Measurements from ENCODE around the gene DPP8. TPM values are rescaled to one million over a fixed set of nuclear protein-coding genes. Genes with fewer than 3 reads are reported as not detected.

DPP8 gene
- total RNA-seq, 2 donors from 2014 or later = 32.7 to 39.6 TPM

- no peak for DNase-seq (ENCODE audit: low spot score)
- TF ChIP-seq POLR2AphosphoS5 (IDR thresholded peaks at IDR 0.05) (no peak), POLR2A (IDR thresholded peaks at IDR 0.05) (no peak)
- TF ChIP-seq, protein P1, sequence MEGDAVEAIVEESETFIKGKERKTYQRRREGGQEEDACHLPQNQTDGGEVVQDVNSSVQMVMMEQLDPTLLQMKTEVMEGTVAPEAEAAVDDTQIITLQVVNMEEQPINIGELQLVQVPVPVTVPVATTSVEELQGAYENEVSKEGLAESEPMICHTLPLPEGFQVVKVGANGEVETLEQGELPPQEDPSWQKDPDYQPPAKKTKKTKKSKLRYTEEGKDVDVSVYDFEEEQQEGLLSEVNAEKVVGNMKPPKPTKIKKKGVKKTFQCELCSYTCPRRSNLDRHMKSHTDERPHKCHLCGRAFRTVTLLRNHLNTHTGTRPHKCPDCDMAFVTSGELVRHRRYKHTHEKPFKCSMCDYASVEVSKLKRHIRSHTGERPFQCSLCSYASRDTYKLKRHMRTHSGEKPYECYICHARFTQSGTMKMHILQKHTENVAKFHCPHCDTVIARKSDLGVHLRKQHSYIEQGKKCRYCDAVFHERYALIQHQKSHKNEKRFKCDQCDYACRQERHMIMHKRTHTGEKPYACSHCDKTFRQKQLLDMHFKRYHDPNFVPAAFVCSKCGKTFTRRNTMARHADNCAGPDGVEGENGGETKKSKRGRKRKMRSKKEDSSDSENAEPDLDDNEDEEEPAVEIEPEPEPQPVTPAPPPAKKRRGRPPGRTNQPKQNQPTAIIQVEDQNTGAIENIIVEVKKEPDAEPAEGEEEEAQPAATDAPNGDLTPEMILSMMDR (IDR thresholded peaks at IDR 0.05) = no peak
- Histone ChIP-seq H3K36me3 (peaks cover 0 to 6% of the 10 kb centered on the region in 2 donors), H3K9me3 (no peaks in the 10 kb centered on the region), H3K4me1 (replicated peaks) (no peaks in the 10 kb centered on the region), H3K27ac (no peak overlapping the region), H3K27me3 (replicated peaks; ENCODE audit: insufficient read depth) (no peaks in the 10 kb centered on the region), H3K4me3 (no peak overlapping the region)
- 86% methylated on average over 4 of the region's 4 CpGs for WGBS
- intact Hi-C loops (cut with DNase I) = no loop called here
Measured at GRCh38 chr15:65494076-65494475, 23.4 kb downstream of the DPP8 start.

GRCh38 chr15:65484876-65485275 is 32.6 kb downstream of the DPP8 start:
- DNase-seq (ENCODE audit: low spot score) = no peak
- no peaks in the 10 kb centered on the region for H3K4me1 ChIP-seq (replicated peaks)
- H3K36me3 ChIP-seq = no peaks in the 10 kb centered on the region
- 92% methylated on average over 4 of the region's 4 CpGs for WGBS
- TF ChIP-seq POLR2A (IDR thresholded peaks at IDR 0.05) (no peak), POLR2AphosphoS5 (IDR thresholded peaks at IDR 0.05) (no peak)
- TF ChIP-seq, protein P1 (IDR thresholded peaks at IDR 0.05) = no peak
- H3K27me3 ChIP-seq (replicated peaks; ENCODE audit: insufficient read depth) = no peaks in the 10 kb centered on the region
- no peak overlapping the region for H3K27ac ChIP-seq
- H3K4me3 ChIP-seq = no peak overlapping the region
- no peaks in the 10 kb centered on the region for H3K9me3 ChIP-seq
- intact Hi-C loops (cut with DNase I) = no loop called here

- no peaks in the 10 kb centered on the region for H3K9me3 ChIP-seq
- 92% methylated on average over 5 of the region's 5 CpGs for WGBS
- intact Hi-C loops (cut with DNase I) = no loop called here
- TF ChIP-seq POLR2AphosphoS5 (IDR thresholded peaks at IDR 0.05) (no peak), POLR2A (IDR thresholded peaks at IDR 0.05) (no peak)
- TF ChIP-seq, protein P1 (IDR thresholded peaks at IDR 0.05) = no peak
- H3K36me3 ChIP-seq = no peaks in the 10 kb centered on the region
- H3K4me3 ChIP-seq = no peak overlapping the region
- no peaks in the 10 kb centered on the region for H3K4me1 ChIP-seq (replicated peaks)
- no peak for DNase-seq (ENCODE audit: low spot score)
- no peaks in the 10 kb centered on the region for H3K27me3 ChIP-seq (replicated peaks; ENCODE audit: insufficient read depth)
- H3K27ac ChIP-seq = no peak overlapping the region
Measured at GRCh38 chr15:65476903-65477302, 40.6 kb downstream of the DPP8 start.

DNA sequence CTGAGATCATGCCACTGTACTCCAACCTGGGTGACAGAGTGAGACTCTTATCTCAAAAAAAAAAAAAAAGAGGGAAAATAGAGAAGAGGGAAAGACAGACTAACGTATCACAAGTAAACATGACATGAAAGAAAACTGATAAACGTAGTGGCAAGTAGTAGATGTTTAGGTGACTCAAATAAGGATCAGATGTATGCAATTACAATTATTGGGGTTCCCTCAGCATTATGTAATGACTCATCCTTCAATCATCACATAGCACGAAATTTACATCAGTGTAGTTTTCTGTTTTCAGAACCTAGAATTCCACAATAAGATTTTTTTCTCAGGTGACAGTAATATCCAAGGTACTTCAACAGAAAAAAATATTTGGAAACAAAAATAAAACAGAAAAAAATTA is 46.6 kb downstream of the DPP8 start:
- Histone ChIP-seq H3K36me3 (peaks cover 4 to 7% of the 10 kb centered on the region in 2 donors), H3K4me3 (no peak overlapping the region), H3K4me1 (replicated peaks) (no peaks in the 10 kb centered on the region), H3K27me3 (replicated peaks; ENCODE audit: insufficient read depth) (no peaks in the 10 kb centered on the region), H3K9me3 (no peaks in the 10 kb centered on the region), H3K27ac (no peak overlapping the region)
- intact Hi-C loops (cut with DNase I) = no loop called here
- DNase-seq (ENCODE audit: low spot score) = no peak
- 86% methylated on average over 3 of the region's 3 CpGs for WGBS
- TF ChIP-seq, protein P1 (IDR thresholded peaks at IDR 0.05) = no peak
- TF ChIP-seq POLR2A (IDR thresholded peaks at IDR 0.05) = no peak
- no peak for TF ChIP-seq POLR2AphosphoS5 (IDR thresholded peaks at IDR 0.05)

DNA sequence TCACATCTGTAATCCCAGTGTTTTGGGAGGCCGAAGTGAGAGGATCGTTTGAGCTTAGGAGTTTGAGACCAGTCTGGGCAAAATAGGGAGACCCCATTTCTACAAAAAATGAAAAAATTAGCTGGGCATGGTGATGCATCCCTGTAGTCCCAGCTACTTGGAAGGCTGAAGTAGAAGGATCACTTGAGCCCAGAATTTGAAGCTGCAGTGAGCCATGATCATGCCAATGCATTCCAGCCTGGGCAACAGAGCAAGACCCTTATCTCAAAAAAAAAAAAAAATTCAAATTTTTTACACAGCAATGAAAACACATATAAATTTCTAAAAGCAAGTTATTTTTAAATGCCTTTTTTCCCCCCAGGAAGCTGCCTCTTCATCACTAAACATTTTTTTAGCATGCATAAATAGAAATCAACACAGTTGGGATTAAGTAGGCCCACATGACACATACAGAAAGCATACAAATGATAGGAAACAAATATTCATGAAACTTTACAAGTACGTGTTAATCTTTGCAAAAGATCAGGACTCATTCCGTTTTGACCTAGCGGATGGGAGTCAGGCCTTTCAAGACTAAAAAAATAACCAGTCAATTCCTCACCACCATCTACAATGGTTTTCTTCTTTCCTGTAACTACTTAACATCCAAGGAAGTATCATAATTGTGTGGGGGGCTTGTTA is 49.1 kb downstream of the DPP8 start:
- no peaks in the 10 kb centered on the region for H3K27me3 ChIP-seq (replicated peaks; ENCODE audit: insufficient read depth)
- H3K9me3 ChIP-seq = no peaks in the 10 kb centered on the region
- 56% methylated on average over 5 of the region's 5 CpGs for WGBS
- TF ChIP-seq POLR2AphosphoS5 (IDR thresholded peaks at IDR 0.05) (no peak), POLR2A (IDR thresholded peaks at IDR 0.05) (no peak)
- TF ChIP-seq, protein P1 (IDR thresholded peaks at IDR 0.05) = no peak
- no peak for DNase-seq (ENCODE audit: low spot score)
- H3K4me3 ChIP-seq = no peak overlapping the region
- no peak overlapping the region for H3K27ac ChIP-seq
- no peaks in the 10 kb centered on the region for H3K4me1 ChIP-seq (replicated peaks)
- intact Hi-C loops (cut with DNase I) = no loop called here
- peaks cover 4 to 7% of the 10 kb centered on the region in 2 donors for H3K36me3 ChIP-seq

All from prostate gland (tissue), 2 donors.